Inflammatory macrophage treated with lipopolysaccharide for 4 hours (primary cell): ENCODE results near the gene ZNF500.
A peak's percentile ranks its signal among the peaks of the same experiment; 100 is the strongest.

Source experiments
- DNase-seq: peaks from one replicate; pipeline ENCODE4 v3.0.0-alpha.2; 2020

The ZNF500 gene

DNA sequence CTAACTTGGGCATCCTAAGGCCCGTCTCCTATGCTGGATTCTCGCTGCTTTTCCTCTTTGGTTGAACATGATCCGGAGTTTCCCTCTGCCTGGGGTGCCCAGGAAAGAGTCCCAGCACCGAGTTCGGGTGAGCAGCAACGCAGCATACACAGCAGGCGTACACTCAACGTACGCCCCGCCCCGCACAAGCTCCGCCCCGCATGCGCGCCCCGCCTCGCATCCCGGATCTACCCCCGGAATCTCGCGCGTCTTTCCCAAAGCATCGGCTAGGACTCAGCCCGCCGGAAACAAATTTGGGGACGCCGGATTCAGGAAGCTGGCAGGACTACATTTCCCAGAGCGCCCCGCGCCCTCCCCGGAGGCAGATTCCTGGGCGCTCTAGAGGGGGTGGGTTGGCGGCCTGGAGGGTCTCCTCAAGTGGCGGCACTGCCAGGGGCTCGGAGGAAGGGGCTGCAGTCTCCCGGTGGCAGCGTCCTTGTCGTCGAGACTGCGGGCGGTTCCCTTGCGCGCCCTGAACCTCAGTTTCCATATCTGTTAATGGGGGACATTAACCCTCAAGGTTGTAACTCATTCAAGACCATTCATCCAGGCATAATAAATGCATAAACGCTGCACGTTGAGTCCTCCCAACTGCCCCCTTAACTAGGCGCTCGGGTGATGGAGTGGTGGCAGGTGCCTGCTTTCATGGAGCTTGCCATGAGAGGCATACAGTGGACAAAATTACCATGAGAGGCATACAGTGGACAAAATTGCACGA is 1.8 kb upstream of the ZNF500 start:
- DNase-seq, result peak; percentile 95

DNA sequence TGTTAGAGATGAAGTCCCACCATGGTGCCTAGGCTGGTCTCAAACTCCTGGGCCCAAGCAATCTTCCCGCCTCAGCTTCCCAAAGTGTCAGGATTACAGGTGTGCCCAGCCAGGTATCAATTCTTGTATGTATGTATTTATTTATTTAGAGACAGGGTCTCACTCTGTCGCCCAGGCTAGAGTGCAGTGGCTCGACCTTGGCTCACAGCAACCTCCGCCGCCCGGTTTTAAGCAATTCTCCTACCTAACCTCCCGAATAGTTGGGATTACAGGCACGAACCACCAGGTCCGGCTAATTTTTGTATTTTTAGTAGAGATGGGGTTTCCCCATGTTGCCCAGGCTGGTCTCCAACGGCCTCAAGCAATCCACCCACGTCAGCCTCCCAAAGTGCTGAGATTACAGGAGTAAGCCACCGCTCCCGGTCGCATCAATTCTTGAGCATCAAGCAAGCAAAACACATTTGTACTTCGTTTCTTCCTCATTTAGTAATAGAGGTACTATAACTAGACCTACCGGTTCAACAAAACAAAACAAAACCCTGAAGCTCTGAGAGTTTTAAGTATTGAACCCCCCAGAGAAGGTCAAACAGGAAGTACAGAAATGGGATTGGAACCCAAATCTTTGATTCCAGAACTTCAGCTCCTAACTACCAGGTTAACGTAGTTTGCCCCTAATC is 1.0 kb upstream of the ZNF500 start:
- peak; percentile 55 for DNase-seq

DNA sequence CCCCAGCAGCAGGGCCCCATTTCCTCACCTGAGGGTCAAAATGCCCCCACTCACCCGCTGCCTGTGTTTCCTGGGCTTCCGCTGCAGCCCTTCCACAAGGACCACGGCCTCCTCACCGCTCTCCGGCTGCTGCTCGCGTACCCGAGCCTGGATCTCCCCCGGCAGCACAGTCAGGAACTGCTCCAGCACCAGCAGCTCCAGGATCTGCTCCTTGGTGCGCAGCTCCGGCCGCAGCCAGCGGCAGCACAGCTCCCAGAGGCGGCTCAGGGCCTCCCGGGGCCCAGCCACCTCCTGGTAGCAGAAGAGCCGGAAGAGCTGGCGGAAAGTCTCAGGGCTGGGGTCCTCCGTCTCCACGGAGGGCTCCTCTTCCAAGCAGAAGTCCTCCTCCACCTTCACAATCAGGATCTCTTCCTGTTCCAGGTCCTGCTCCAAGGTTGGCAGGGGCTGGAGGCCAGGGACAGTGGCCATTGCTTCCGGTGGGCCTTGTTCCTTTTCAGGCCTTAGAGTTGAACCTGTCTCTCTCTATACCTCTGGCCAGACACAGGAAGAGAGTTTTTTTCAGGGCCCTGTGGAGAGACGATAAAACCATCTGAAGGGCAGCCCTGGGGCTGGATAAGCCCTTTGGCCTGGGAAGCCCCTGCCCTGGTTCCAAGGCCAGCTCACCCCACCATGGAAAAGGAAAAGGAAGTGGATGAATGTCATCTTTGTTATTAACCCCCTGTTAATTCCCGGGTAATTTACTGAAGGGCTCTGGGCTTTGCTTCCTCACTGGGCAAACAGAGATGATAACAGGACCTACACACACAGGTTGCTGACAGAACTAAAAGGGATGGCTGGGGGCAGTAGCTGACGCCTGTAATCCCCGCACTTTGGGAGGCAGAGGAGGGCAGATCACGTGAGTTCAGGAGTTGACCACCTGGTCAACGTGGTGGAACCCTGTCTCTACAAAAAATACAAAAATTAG is 1.2 kb downstream of the ZNF500 start:
- DNase-seq, result no peak

DNA sequence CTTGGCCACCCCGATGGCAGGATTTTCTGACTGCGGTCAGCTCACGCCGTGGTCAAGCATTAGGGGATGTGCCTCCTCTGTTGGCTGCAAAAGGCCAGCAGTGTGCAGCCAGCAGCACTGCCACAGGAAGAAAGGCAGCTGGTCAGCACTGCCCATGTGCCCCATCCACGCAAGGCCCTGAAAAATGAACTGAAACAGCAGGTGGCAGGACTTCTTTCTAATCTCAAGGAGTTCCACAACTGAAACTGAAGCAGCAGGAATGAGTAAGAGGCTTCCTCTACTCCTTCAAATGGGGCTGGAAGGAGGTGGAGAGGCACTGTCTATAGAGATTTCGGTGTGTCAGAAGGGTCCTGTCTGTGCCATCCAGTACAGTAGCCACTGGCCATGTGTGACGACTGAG is 3.2 kb downstream of the ZNF500 start:
- peak; percentile 23 for DNase-seq

DNA sequence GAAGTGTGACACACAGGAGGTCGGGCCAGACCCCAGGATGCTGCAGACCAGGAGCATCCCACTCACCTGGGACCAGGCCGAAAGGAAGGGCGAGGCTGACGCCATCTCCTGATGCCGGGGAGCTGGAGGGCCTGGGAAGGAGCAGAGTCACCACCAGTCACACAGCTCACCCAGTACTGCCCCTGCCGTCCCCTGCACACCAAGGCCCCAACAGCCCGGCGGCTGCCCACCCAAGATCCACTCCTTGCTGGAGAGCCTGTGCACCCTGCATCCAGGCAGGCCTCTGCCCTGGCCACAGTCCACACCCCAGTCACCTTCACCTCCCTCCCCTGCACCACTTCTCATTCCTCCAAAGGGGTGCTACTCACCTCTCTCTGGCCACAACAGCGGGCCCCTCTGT is 4.8 kb downstream of the ZNF500 start:
- DNase-seq, result no peak

DNA sequence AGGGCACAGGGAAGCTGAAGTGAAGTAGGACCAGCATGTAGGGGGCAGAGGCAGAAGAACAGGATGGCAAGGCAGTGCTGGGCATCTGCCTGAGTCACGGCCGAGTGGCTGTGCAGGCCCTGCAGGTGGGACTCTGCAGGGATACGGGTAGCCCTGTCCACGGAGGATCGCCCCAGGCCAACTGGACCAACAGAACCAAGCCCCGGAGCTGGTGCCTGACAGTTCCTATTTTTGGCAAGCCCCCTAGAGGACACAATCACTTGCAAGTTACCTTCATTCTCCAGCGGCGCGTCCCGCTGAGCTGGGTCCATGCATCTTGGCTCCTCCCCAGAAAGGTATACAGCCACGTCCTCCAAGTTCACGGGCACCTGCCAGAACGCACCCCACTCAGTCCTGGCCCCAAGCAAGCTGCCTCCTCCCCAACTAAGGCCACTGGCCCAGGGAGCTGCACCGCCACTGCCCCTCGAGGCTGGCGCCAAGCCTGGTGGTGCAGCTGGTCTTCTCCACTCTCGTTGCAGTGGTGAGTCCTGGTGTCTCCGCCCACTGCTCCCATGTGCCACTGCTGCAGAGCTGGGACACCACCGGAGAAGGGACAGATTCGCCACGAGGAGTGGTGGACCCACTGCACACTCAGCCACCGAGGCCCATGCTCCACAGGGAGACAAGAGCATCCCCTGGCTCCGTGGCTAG is 6.6 kb downstream of the ZNF500 start:
- DNase-seq, result no peak

DNA sequence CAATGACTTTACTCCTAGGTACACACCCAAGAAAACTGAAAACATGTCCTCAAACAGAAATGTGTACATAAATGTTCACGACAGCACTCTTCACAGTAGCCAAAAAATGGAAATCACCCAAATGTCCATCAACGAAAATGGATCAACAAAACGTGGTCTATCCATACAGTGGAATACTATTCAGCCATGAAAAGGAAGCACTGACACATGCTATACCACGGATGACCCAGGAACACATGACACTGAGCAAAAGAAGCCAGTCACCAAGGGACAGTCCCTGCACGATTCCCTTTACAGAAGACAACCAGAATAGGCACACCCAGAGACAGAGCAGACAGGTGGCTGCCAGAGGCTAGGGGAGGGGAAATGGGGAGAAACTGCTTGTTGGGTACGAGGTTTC is 11.3 kb downstream of the ZNF500 start:
- no peak for DNase-seq

DNA sequence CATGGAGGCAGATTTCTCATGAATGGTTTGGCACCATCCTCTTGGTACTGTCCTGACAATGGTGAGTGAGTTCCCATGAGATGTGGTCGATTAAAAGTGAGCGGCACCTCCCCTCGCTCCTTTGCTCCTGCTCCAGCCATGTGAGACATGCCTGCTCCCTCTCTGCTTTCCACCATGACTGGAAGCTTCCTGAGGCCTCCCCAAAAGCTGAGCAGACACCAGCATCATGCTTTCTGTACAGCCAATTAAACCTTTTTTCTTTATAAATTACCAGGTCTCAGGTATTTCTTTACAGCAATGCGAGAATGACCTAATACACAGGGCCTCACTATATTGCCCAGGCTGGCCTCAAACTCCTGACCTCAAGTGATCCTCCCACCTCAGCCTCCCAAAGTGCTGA is 12.1 kb downstream of the ZNF500 start:
- DNase-seq, result no peak

DNA sequence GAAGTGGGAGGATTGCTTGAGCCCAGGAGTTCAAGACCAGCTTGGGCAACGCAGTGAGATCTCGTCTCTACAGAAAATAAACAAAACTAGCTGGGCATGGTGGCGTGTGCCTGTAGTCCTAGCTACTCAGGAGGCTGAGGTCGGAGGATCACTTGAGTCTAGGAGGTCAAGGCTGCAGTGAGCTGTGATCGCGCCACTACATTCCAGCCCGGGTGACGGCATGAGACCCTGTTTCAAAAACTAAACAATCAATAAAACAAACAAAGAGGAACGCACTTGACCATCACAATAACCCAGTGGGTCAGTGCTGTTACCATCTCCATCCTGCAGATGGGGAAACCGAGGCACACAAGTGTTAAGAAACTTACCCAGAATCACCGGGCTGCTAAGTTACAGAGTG is 13.7 kb downstream of the ZNF500 start:
- no peak for DNase-seq

DNA sequence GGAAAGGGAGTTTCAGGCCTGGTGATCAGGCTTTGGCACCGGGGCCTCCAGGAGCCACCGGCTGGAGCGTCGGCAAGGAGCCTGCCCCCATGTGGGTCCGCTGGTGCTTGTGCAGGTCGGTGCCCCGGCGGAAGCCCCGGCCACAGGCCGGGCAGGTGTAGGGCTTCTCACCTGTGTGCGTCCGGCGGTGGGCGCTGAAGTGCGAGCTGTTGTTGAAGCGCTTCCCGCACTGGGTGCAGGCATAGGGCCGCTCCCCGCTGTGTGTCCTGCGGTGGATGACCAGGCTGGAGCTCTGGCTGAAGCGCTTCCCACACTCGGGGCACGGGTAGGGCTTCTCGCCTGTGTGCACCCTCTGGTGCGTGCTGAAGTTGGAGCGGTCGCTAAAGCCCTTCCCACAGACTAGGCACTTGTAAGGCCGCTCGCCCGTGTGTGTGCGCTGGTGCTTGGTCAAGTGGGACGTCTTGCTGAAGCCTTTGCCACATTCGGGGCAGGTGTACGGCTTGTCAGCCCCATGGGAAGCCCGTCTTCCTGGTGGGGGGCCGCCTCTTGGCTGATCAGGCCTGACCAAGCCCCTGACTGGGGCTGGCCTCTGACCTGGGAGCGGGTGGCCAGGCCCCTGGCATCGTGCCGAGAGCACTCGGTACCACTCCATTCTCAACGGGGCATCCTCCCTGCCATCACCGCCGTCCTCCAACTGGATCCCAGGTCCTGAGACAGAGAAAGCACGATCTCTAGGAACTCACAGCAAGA is 14.4 kb downstream of the ZNF500 start:
- no peak for DNase-seq

DNA sequence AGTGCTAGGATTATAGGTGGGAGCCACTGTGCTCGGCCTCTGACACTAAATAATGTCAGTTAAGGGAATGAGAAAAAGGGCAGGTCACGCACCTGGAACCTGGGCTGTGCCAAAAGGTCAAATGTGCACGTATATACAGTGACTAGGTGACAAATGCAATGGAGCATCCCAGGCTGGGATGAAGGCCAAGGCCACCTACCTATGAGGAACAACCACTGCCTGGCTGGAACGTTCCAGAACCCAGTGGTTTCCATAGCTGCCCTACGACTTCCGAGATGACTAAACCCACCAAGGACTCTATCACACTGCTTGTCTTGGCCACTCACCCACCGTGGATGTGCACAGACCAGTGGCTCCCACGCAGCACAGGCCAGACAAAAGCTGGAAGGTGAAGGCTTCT is 16.1 kb downstream of the ZNF500 start:
- no peak for DNase-seq

DNA sequence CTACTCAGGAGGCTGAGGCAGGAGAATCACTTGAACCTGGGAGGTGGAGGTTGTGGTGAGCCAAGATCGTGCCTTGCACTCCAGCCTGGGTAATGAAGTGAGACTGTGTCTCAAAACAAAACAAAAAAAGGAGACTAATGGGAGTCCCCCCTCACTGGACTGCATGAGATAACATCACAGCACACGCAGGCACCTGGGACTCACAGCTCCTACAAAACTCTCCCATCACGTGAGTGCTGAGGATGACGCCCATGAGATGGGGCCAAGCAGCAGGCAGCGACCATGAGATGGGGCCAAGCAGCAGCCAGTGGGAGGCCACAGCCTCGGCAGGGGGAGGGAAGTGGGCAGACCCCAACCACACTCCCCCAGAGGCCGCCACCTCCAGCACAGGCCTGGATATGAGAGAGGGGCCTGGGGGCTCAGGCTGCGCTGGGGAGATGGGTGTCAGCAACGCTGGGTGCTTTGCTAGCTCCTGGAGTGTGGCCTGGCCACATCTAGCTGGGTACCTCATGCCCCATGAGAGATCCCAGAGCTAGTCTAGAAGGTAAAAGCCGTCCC is 17.2 kb downstream of the ZNF500 start:
- no peak for DNase-seq

DNA sequence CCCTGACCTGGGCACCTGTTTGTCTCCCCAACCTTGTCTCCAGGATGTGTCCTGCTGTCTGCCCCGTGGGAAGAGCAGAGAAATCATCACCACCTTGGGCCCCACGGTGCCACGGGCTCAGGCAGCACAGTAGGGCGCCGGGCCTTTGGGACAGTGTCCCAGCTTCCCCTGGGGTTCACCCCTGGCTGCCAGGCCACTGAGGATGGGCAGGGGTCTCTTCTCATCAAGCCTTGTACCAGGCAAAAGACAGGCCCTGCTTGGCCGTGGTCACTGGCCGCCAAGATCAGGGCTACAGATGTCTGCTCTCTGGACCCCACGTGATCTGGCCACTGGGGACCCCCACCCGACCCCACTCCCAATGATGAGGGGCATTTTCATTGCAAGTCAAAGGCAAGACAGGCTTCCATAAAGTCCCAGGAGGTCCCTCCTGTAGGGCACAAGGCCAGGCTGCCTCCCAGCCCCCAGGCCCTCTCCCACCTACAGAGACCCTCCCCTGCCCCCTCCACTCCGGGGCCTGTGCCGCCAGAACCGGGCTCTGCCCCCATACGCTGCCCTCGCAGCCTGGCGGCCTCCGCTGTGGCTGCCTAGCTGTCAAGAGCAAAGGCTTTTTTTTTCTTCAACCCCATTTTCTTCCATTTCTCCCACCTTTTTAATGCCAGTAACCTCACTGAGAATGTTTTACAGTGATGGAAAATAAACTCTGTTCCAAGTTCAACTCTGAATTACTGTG is 18.1 kb downstream of the ZNF500 start:
- no peak for DNase-seq

DNA sequence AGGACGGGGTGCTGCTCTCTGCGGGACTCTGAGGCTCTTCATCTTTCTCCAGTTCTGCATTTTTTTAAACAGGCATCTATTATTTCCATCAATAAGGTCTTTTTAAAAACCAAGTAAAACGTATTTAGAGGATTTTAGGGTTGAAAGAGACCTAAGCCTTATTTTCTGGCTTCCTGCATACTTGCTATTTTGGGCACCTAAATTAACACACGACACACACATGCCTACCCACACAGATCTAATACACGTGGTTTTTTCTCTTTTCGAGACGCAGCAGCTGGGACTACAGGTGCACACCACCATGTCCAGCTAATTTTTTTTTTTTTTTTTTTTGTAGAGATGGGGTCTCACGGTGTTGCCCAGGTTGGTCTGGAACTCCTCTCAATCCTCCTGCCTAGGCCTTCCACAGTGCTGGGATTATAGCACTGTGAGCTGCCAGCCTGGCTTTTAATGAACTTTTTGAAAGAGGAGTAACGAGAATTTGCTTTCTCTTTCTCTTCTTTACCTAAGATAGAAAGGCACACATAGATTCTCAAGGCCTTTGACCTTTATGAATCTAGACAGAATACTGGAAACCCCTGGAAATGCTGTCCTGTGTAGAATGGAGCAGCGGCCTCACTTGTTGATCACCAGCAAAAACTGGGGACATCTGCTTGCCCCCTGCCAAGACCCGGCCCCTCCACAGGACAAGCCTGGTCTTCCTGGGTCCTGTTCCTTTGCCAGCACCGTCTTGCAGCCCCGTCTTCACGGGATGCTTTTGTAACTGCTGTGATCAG is 18.9 kb downstream of the ZNF500 start:
- DNase-seq, result no peak

DNA sequence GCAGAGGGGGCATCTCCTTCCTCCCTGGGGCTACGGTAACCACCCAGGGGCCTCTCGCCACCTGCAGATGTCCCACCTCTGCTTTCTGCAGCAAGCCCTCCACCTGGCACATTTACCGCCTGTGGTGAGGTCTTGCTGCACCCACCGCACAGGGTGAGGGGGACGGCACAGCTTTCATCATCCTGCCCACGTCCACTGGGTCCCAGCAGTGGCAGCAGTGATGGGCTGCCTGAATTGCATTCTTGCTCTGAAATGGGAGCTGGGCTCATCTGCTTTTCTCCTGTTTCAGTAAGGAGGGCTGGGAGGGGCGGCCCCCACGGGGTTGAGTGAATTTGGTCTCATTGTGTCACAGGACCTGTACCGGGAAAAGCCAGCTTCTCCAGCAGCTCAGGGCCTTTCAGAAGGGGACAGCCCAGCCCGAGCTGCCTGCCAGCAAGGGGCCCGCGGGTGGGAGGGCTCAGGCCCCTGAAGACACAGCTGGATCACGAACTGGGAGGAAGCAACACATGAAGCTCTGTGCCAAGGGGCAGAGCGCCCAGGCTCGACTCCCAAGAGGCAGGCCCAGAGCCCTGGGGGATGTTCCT is 19.9 kb downstream of the ZNF500 start:
- no peak for DNase-seq

DNA sequence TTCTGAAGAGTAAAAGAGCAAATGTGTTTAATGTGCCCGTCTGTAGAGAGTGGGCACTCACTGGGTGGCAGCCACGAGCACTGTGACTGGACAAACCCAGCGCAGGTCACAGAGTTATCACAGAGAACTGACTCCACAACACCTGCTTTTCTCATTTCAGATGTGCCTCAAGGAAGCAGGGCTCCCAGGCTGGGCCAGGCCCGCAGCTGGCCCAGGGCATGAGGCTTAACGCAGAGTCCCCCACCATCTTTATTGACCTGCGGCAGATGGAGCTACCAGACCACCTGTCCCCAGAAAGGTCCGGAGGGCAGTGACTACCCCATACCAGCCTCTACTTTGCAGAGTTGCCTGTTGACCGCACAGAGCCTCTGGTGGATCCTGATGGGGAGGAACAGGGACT is 20.7 kb downstream of the ZNF500 start:
- DNase-seq, result no peak

DNA sequence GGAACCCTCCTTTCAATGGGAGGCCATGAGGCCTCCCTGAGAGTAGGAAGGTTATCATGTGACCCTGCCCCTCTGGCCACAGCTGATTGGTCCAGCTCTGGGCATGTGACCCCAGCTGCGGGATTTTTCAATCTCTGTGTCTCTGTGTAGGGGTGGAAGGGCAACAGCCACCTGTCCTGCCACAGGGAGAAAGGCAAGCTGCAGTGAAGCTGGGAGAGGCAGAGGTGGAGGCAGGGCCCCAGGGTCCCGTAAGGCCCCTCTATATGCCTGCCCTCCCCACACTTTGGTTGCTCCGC is 21.7 kb downstream of the ZNF500 start:
- no peak for DNase-seq

DNA sequence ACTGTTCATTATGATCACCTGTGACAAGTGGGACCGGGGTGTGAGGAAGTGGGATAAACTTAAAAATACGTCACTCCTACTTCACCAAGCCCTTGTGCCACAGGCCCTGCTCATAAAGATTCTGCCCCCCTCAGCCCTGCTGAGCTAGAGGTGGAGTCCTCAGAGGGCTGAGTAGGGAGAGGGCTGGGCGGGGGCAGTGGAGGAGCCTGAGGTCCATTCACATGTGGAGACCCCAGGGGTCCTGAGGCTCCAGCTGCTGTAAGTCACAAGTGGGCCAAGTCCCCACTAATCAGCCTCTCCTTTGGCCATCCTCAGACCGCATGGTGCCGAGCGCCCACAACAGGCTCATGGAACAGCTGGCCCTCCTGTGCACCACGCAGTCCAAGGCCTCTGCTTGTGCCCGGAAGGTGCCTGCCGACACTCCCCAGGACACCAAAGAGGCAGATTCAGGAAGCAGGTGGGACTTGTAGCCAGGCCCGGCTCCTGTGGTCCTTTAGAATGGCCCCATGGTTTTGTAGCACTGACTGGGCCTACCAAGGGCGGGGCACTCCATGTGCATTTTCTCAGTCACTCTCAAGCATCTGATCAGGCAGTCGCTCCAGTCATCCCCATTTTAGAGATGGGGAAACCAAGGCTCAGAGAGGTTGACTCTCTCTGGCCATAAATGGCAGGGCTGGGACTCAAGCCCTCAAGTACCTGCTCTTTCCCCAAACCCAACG is 22.2 kb downstream of the ZNF500 start:
- DNase-seq, result no peak

DNA sequence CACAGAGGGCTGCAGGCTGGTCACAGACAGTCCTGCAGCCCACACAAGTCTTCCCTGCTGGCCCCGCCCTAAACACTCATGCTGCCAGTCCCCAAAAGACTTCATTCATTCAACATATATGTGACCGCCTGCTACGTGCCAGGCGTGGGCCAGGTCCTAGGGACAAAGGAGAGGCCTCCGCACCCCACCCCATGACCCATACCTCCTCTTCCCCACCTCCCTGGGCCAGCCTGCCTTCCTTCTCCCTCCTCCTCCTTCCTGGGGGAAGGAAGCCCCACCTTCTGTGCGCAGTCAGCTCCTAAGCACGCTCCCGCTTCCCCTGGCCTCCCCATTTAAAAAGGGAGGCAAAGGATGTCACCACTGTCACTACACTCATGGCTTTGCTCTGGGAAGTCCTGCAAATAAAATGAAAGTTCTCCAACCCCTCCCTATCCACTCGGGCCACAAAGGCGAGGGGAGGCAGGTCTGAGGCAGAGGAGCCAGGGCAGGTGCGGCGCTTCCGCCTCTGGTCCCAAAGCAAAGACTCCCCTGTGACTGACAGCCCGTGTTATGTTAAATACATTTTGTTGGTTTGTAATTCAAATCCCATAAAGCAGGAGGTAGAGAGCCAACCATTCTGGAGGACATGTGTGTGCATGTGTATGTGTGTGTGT is 23.6 kb downstream of the ZNF500 start:
- DNase-seq, result no peak
